Keratinocyte (primary cell): ENCODE results near the gene SETD4. TPM values are rescaled to one million over a fixed set of nuclear protein-coding genes. Genes with fewer than 3 reads are reported as not detected.
A peak's percentile ranks its signal among the peaks of the same experiment; 100 is the strongest.

Experiments used
- DNase-seq: peaks from one replicate; pipeline ENCODE4 v3.0.0-alpha.2; 2011; ENCODE audit warnings: low read depth, missing footprints, low spot score
- FAIRE-seq: peaks from 2 replicates; lab custom pipeline; 2011; peaks lifted over from hg19 to GRCh38; lab: Jason Lieb, UNC
- H2AFZ ChIP-seq: 2 replicates; pipeline ENCODE4 v1.6.0; 2012; ENCODE audit warnings: low read length, control low read depth, inconsistent platforms; ENCODE audit not compliant: control insufficient read depth
- H3K27ac ChIP-seq: 2 replicates; pipeline ENCODE4 v1.5.1; 2011; ENCODE audit warnings: low read length; ENCODE audit not compliant: control insufficient read depth, insufficient read depth
- H3K27me3 ChIP-seq: 3 replicates; pipeline ENCODE4 v1.6.0; 2011; ENCODE audit warnings: low read length; ENCODE audit not compliant: control insufficient read depth, insufficient read depth; ENCODE audit errors: extremely low read depth
- H3K36me3 ChIP-seq, 2 experiments: 2 replicates in 1 of 2; 3 replicates in 1 of 2; pipeline ENCODE4 v1.5.1; 2011; ENCODE audit warnings: low read length in 2 of 2, mild to moderate bottlenecking in 1 of 2; ENCODE audit not compliant: control insufficient read depth in 2 of 2, insufficient read depth in 2 of 2; ENCODE audit errors: extremely low read depth in 1 of 2
- H3K4me1 ChIP-seq: 3 replicates; pipeline ENCODE4 v1.5.1; 2011; ENCODE audit warnings: low read length; ENCODE audit not compliant: control insufficient read depth, insufficient read depth; ENCODE audit errors: extremely low read depth
- H3K4me2 ChIP-seq: 3 replicates; pipeline ENCODE4 v1.6.0; 2011; ENCODE audit warnings: low read depth, low read length; ENCODE audit not compliant: control insufficient read depth, insufficient read depth; ENCODE audit errors: extremely low read depth
- H3K4me3 ChIP-seq, 3 experiments: fragments of 200-600 bp in 1 of 3; sonication (generic) in 1 of 3; 2 replicates in 2 of 3; 3 replicates in 1 of 3; pipeline ENCODE4 v1.5.1; 2011 to 2016; ENCODE audit warnings: low read length in 3 of 3, mild to moderate bottlenecking in 3 of 3, control low read depth in 2 of 3, inconsistent platforms in 1 of 3, low read depth in 1 of 3, mixed read lengths in 1 of 3, mixed run types in 1 of 3, moderate library complexity in 1 of 3; ENCODE audit not compliant: control insufficient read depth in 2 of 3, insufficient read depth in 2 of 3; ENCODE audit errors: extremely low read depth in 1 of 3
- H3K79me2 ChIP-seq: 2 replicates; pipeline ENCODE4 v1.6.0; 2012; ENCODE audit warnings: low read length; ENCODE audit not compliant: control insufficient read depth, insufficient read depth
- H3K9ac ChIP-seq: 3 replicates; pipeline ENCODE4 v1.6.0; 2011; ENCODE audit warnings: low read length; ENCODE audit not compliant: control insufficient read depth, insufficient read depth; ENCODE audit errors: extremely low read depth
- H3K9me1 ChIP-seq: 3 replicates; pipeline ENCODE4 v1.6.0; 2011; ENCODE audit warnings: low read length; ENCODE audit not compliant: control insufficient read depth, insufficient read depth; ENCODE audit errors: extremely low read depth
- H3K9me3 ChIP-seq: 2 replicates; pipeline ENCODE4 v1.5.1; 2012; ENCODE audit warnings: low read depth, low read length; ENCODE audit not compliant: control insufficient read depth
- H4K20me1 ChIP-seq: 3 replicates; pipeline ENCODE4 v1.6.0; 2011; ENCODE audit warnings: low read length; ENCODE audit not compliant: control insufficient read depth, insufficient read depth; ENCODE audit errors: extremely low read depth
- EZH2 ChIP-seq: IDR thresholded peaks from one replicate; pipeline ENCODE4 v1.6.1; 2012; ENCODE audit warnings: inconsistent platforms, mild to moderate bottlenecking, low read length, moderate library complexity
- dilution Hi-C: fragments of 300-500 bp; cut with MboI; formaldehyde crosslinking; loops from one replicate; pipeline ENCODE4 v1.7.0; 2020; ENCODE audit warnings: low sequenced_read_pairs; ENCODE audit not compliant: extremely low pct_ligation_motif_present
- polyA plus RNA-seq, 5 experiments: library from polyadenylated mRNA; depleted of rRNA in 3 of 5; stranded (reverse) in 3 of 5; stranded (forward) in 1 of 5; unstranded in 1 of 5; fragments of >200 nt; gene quantifications; 1 replicate in 1 of 5; 2 replicates in 3 of 5; 3 replicates in 1 of 5; pipeline versions ENCODE4 v1.2.1 to v1.2.3, GENCODE V29; 2011 to 2012; ENCODE audit warnings: missing spikeins in 2 of 5, low read depth in 1 of 5, low replicate concordance in 1 of 5
- TF ChIP-seq, protein P1 (sequence below), 3 experiments: IDR thresholded peaks in 1 of 3; conservative IDR thresholded peaks in 1 of 3; optimal IDR thresholded peaks in 1 of 3; 2 replicates in 2 of 3; 3 replicates in 1 of 3; pipeline versions ENCODE3 to v1.5.1; 2011; ENCODE audit warnings: low read length in 3 of 3, mild to moderate bottlenecking in 3 of 3, moderate library complexity in 2 of 3, control low read depth in 1 of 3, inconsistent platforms in 1 of 3; ENCODE audit not compliant: insufficient read depth in 2 of 3; ENCODE audit errors: extremely low read depth in 1 of 3

Gene SETD4
- polyA plus RNA-seq, 1 donor (not counting 4 experiments of a cell fraction or from before 2014, with no cell fraction given) = 16.8 TPM

DNA sequence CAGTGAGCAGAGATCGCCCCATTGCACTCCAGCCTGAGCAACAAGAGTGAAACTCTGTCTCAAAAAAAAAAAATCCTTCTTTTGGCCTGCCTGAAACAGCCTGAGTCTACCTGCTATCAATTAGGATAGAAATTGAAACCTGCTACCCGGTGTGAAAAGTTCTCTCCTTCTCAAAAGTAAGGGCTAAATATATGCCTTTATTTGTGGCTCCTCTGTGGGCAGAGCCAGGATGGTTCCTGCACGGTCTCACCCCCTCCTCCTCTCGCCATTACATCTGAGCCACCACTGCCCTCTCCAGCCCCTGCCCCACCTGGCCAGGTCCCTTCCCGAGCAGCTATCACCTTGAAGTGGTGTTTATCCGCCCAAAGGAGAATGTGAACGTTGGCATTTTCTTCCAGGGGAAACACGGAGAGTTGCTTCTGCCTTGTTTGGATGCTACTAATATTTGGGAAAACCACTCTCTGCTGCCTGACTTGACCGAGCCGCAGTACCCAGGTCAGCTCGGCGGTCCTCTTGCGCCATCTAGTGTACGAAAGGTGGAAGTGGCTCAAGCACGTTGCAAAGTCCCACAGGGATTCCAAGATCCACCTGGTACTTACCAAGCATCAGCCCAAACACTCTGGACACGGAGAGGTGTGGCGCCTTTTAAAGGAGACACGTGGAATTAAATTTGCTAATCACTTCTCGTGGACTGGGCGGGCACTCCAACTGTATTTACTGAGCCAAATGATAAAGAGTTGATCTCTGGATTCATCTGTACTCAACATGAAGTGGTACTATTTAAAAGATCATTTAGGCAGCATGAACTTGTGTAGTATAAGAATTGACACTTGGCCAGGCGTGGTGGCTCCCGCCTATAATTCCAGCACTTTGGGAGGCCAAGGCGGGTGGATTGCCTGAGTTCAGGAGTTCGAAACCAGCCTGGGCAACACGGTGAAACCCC is 31.9 kb downstream of the SETD4 start:
- no peak overlapping the region for H3K9ac ChIP-seq
- no peak overlapping the region for H2AFZ ChIP-seq
- DNase-seq (peak; percentile 33), FAIRE-seq (peak; percentile 58)
- no peak overlapping the region for H3K27ac ChIP-seq
- dilution Hi-C loops = no loop called here
- no peaks in the 10 kb centered on the region for H3K79me2 ChIP-seq
- H4K20me1 ChIP-seq = no peaks in the 10 kb centered on the region
- no peaks in the 10 kb centered on the region for H3K9me1 ChIP-seq
- no peaks in the 10 kb centered on the region for H3K9me3 ChIP-seq
- no peak for TF ChIP-seq EZH2
- TF ChIP-seq, protein P1, sequence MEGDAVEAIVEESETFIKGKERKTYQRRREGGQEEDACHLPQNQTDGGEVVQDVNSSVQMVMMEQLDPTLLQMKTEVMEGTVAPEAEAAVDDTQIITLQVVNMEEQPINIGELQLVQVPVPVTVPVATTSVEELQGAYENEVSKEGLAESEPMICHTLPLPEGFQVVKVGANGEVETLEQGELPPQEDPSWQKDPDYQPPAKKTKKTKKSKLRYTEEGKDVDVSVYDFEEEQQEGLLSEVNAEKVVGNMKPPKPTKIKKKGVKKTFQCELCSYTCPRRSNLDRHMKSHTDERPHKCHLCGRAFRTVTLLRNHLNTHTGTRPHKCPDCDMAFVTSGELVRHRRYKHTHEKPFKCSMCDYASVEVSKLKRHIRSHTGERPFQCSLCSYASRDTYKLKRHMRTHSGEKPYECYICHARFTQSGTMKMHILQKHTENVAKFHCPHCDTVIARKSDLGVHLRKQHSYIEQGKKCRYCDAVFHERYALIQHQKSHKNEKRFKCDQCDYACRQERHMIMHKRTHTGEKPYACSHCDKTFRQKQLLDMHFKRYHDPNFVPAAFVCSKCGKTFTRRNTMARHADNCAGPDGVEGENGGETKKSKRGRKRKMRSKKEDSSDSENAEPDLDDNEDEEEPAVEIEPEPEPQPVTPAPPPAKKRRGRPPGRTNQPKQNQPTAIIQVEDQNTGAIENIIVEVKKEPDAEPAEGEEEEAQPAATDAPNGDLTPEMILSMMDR (optimal IDR thresholded peaks at IDR 0.05 in 1 of 3, IDR thresholded peaks at IDR 0.05 in 1 of 3, conservative IDR thresholded peaks at IDR 0.05 in 1 of 3; ENCODE audit: extremely low read depth in 1 of 3, insufficient read depth in 2 of 3, low read length in 3 of 3) = peak; percentile 92 to 97 (median 96)
- H3K4me1 ChIP-seq = peaks cover 1% of the 10 kb centered on the region
- H3K27me3 ChIP-seq = no peaks in the 10 kb centered on the region
- H3K36me3 ChIP-seq = peaks cover 0 to under 1% of the 10 kb centered on the region in 2 experiments
- no peak overlapping the region for H3K4me2 ChIP-seq
- H3K4me3 ChIP-seq = no peak overlapping the region

DNA sequence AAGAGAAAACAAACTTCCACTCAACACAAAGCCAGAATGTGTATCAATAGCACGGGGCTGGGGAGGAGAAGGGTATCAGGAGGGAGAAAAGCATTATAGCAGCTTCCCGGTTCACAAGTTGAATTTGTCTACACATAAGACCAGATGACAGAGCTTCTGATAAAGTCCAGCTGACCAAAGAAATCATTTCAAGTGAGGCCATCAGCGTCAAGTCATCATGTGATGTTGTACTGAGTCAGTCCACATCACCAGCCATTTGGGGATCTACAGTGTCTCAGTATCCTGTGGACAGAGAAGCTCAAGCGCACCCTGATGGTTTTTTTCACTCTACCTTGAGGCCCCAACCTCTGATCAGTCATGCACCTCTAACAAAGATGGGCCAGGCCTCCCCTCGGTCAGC is 33.0 kb downstream of the SETD4 start:
- Histone ChIP-seq H3K9me3 (no peaks in the 10 kb centered on the region), H3K79me2 (no peaks in the 10 kb centered on the region), H2AFZ (no peak overlapping the region), H3K27ac (no peak overlapping the region), H3K4me1 (peaks cover 6% of the 10 kb centered on the region), H3K36me3 (no peaks in the 10 kb centered on the region), H3K9ac (no peak overlapping the region), H3K27me3 (no peaks in the 10 kb centered on the region), H3K4me2 (no peak overlapping the region), H4K20me1 (no peaks in the 10 kb centered on the region), H3K9me1 (no peaks in the 10 kb centered on the region), H3K4me3 (no peak overlapping the region)
- TF ChIP-seq, protein P1 (optimal IDR thresholded peaks at IDR 0.05 in 1 of 3, IDR thresholded peaks at IDR 0.05 in 1 of 3, conservative IDR thresholded peaks at IDR 0.05 in 1 of 3; ENCODE audit: extremely low read depth in 1 of 3, insufficient read depth in 2 of 3, low read length in 3 of 3) = no peak
- no peak for TF ChIP-seq EZH2
- FAIRE-seq = no peak
- dilution Hi-C loops = no loop called here
- DNase-seq = no peak
